HL-60/S4 treated with retinoic acid at 250 ng/mL for 4 days and 3 days (cell line): ENCODE measurements around the gene FGD6.
"Not testable (repeated sequence)": the region's sequence is repeated elsewhere in the genome, so short reads cannot be mapped to it uniquely, and the experiment has no call there.

Source experiments
- in situ Hi-C: fragments of 300-500 bp; cut with MboI; formaldehyde crosslinking; loops from 2 replicates; pipeline ENCODE4 v1.7.0; 2022; ENCODE audit warnings: low sequenced_read_pairs

The FGD6 gene

DNA sequence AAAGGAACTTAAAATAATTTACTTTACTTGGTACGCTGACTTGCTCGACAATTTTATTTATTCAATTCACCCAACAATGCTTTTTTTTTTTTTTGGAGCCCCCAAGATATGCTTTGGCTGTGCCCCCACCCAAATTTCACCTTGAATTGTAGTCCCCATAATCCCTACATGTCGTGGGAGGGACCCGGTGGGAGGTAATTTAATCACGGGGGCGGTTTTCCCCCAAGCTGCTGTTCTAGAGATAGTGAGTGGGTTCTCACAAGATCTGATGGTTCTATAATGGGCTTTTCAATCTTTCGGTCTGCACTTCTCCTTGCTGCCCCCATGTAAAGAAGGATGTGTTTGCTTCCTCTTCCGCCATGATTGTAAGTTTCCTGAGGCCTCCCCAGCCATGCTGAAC lies 10.4 kb downstream of the FGD6 start:
- in situ Hi-C loops, result no loop called here

GRCh38 chr12:95205685-95206084 lies 11.6 kb downstream of the FGD6 start:
- in situ Hi-C loops, result no loop called here

GRCh38 chr12:95205016-95205624 lies 12.1 kb downstream of the FGD6 start:
- in situ Hi-C loops, result no loop called here

GRCh38 chr12:95204141-95204866 lies 13.0 kb downstream of the FGD6 start:
- in situ Hi-C loops, result no loop called here

DNA sequence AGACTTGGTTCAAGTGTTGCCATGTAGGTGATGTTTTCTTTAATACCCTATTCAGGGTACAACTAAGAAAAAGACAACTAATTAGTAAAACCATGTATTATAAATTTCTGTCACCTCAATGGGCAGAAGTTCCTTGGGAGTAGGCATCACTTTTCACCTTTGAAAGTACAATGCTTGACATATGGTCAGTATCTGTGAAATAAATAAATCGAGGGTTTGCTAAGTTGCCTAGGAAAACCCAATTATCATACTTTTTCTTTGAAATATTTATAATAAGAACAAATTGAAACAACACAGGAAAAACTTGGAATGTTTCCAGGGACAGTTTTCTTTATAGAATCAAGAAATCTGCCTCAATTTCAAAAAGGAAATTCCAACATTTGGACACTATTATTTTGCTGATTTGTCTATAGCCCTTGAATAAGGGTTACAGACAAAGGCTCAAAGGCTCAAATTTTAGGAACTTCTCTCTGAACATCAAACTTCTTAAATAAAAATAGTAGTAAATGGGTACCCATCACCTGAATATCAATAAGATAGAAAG lies 13.7 kb downstream of the FGD6 start:
- in situ Hi-C loops, result no loop called here

DNA sequence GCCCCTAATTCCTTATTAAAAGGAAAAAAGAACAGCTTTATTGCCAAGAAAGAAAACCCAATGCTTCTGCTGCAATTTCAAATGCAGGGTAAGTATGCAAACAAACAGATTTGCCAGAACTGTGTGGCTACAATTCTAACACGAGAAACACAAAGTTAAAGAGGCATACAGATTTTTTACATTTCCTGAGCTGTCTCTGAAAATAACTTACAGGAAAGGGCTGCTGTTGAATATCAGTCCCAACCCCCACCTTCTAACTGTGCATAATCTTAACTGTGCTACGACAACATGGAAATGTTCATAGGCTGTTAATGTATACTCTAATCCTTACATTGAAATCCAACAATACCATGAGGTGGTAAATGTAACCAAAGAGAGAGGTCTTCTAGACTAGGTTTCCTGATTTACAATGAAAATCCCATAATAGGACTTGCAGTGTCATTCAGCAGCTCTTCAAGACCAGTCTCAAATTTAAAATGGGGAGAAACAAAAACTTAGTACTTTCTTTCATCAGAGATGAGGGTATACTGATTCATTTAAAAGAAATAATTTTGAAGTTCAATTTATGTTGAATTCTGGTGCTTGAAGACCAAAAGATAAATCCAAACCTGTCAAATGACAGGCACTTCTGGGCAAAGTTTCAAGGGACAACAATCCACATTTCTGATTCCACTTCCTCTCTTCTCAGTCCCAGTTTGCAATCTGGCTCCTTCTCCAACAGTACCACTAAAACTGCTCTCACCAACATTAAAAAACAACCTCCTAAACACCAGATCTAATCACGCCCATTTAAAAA lies 14.4 kb downstream of the FGD6 start:
- in situ Hi-C loops, result no loop called here

DNA sequence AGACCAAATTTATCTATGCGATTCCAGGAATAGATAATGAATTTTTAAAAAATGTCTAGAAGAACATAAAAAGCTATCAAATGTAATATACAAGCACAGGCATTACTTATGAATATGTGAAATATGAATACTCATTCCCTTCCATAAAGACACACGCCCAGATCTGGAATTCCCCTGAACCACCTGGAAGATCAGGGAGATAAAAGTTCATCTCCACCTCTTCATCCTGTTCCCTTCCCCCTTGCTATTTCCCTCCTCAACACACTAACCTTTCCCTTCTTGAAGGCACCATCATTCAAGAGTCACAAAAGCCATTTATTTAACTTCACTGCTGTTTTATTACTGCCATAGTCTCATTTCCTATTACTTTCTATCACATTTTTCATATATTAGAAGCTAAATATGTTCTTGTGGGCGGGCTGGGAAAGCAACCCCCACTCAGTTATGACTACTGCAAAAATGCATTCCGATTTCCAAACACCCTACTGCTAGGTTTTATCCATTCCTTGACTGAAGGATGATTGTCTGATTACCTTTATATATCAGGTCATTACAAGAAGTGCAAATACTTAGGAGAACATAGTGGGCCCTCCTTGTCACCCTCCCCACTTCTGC lies 16.1 kb downstream of the FGD6 start:
- in situ Hi-C loops, result no loop called here

- in situ Hi-C loops, result no loop called here
These were observed 17.0 kb downstream of the FGD6 start for GRCh38 chr12:95200128-95200894.

GRCh38 chr12:95198914-95199313 lies 18.4 kb downstream of the FGD6 start:
- in situ Hi-C loops, result no loop called here

DNA sequence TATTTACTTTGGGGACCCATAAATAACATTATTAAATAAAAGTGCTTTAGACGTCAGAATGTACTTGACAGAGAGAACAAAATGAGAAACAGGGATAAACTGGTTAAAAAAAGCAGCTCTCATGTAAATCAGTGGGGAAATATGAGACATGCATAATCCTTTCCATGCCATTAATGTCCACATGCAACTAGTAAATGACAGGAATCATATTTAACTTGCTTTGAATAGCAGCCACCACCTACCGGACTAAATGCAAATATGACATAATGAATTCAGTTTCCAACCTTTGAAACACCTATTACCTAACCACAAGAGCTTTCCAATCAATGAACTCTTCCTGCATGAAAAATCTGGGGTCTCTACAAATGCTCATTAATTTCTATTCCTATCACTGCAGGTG lies 19.6 kb downstream of the FGD6 start:
- in situ Hi-C loops, result no loop called here

DNA sequence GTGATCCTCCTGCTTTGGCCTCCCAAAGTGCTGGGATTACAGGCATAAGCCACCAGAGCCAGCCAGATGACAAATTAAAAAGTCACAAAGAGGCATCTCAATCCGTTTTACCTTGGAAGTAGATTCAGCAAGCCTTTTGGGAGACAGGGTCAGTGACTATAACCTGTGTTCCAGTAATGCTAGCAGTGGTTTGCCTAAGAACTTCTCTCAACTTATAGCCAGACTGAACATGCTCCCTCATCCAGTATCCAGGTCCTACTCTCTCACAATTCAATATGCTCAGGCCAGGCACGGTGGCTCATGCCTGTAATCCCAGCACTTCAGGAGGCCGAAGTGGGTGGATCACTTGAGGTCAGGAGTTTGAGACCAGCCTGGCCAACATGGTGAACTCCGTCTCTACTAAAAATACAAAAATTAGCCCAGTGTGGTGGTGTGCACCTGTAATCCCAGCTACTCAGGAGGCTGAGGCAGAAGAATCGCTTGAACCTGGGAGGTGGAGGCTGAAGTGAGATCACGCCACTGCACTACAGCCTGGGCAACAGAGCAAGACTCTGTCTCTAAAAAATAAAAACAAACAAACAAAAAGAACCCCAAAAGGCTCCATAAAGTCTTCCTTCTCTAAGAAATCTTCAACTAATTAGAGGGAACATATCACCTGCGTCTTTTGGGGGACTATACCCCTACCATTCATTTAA lies 20.2 kb downstream of the FGD6 start:
- in situ Hi-C loops, result not testable (repeated sequence)

DNA sequence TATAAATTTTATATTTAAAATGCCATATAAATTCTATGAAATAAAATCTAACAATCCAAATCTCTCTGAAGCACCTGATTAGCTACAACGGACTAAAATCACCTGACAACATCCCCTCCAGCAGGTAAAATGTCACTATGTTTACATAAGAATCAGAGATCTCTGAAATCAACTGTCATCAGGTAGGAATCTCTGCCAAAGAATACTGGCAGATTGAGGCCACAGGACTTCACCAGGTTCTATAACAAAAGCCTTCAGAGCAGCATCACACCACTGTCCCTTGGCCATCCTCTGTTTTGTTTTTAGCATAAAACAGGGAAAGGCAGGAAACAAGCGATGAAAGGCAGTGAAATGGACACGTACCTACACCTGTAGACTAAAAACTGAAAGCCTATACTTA lies 22.1 kb downstream of the FGD6 start:
- in situ Hi-C loops, result no loop called here

- in situ Hi-C loops, result no loop called here
These were observed 24.1 kb downstream of the FGD6 start for GRCh38 chr12:95193139-95193538.

GRCh38 chr12:95192271-95192670 lies 25.0 kb downstream of the FGD6 start:
- in situ Hi-C loops, result no loop called here

DNA sequence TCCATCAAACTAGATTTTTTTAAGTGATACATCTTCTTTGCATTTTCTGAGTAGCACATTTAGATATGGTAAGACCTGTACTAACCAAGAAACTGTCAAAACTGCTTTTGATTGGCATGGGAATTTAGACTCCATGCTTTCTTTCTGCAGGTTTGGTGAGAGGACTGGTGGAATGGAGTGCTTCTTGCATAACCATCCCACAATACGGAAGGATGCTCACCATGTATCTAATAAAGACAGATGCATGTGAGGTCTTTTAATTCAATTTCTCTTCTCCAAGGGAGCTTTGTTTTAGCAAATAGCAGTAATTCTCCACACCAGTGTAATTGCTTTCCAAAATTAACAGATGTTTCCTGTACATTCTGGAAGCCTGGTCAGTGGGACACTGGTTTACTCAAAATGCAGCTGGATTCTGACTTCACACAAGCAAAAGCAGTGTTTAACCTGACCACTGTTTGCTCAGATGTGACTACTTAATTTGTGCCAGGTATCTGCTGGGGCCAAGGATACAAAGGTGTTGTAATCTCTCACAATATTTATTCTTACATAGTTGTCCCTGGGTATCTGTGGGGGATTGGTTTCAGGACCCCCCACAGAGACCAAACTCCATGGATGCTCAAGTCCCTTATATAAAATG lies 26.1 kb downstream of the FGD6 start:
- in situ Hi-C loops, result no loop called here

- in situ Hi-C loops, result no loop called here
These were observed 29.3 kb downstream of the FGD6 start for GRCh38 chr12:95187865-95188415.

DNA sequence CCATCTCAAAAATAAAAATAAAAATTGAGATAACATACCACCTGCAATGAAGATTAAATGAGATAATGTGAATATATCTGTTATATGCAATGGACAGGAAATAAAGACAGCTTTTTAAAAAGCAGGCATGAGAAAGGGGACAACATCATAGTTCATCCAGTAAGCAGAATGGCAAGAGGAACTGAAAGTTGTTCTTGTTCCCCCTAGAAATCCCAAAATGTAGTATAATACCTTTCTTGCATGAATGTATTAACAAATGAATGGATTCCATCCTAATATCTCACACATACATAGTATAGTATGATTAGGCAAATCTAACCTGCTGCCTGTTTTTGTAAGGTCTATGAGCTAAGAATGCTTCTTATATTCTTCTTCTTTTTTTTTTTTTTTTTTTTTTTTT lies 31.4 kb downstream of the FGD6 start:
- in situ Hi-C loops, result no loop called here

GRCh38 chr12:95185072-95185471 lies 32.2 kb downstream of the FGD6 start:
- in situ Hi-C loops, result no loop called here

- in situ Hi-C loops, result no loop called here
These were observed 33.1 kb downstream of the FGD6 start for GRCh38 chr12:95184121-95184520.
